ENCODE results near the gene TSPO2. TPM values are rescaled to one million over a fixed set of nuclear protein-coding genes. Genes with fewer than 3 reads are reported as not detected.

The TSPO2 gene
- total and polyA plus RNA-seq, 2 of the 8 experiments (the other 6 are each of a cell fraction or from before 2014, with no cell fraction given): not detected

- TF ChIP-seq CHD7 (IDR thresholded peaks at IDR 0.05; ENCODE audit: insufficient replicate concordance, low read length): no peak
- no peak for TF ChIP-seq ZNF274 (IDR thresholded peaks at IDR 0.05; ENCODE audit: borderline replicate concordance, extremely low read depth, low read length)
- no peak for TF ChIP-seq MAX (IDR thresholded peaks at IDR 0.05)
- TF ChIP-seq TAF1 (IDR thresholded peaks at IDR 0.05; ENCODE audit: low read depth, low read length): no peak
- no peak for TF ChIP-seq RXRA (IDR thresholded peaks at IDR 0.05; ENCODE audit: insufficient read depth, low read depth, low read length)
- TF ChIP-seq KDM5A (IDR thresholded peaks at IDR 0.05; ENCODE audit: low read length): no peak
- no peak for TF ChIP-seq TAF7 (optimal IDR thresholded peaks at IDR 0.05; ENCODE audit: borderline replicate concordance, low read depth, low read length)
Measured at GRCh38 chr6:41050536-41050935, 8.3 kb downstream of the TSPO2 start (continued).

Data from H1 (cell line).